ENCODE results near the gene MAST1.

Gene MAST1

GRCh38 chr19:12918253-12918652 lies 79.9 kb downstream of the MAST1 start:
- peaks cover 6 to 11% of the 10 kb centered on the region in 2 donors for H3K4me1 ChIP-seq (ENCODE audit: control insufficient read depth in 1 of 2, insufficient read depth in 2 of 2, low read length in 2 of 2)
- no peaks in the 10 kb centered on the region for H3K9me3 ChIP-seq (ENCODE audit: control insufficient read depth in 1 of 2, low read length in 2 of 2)
- no peaks in the 10 kb centered on the region for H3K27me3 ChIP-seq (ENCODE audit: low read depth, low read length)
- no peak overlapping the region for H3K4me3 ChIP-seq (ENCODE audit: low read depth in 1 of 2, low read length in 2 of 2)
- H3K27ac ChIP-seq (ENCODE audit: low read length) = no peak overlapping the region
- H3K36me3 ChIP-seq (ENCODE audit: control insufficient read depth in 1 of 2, insufficient read depth in 2 of 2, low read length in 2 of 2) = peaks cover 7 to 13% of the 10 kb centered on the region in 2 donors

GRCh38 chr19:12921047-12921446 lies 82.7 kb downstream of the MAST1 start:
- Histone ChIP-seq H3K4me3 (ENCODE audit: low read depth in 1 of 2, low read length in 2 of 2) (no peak overlapping the region), H3K9me3 (ENCODE audit: control insufficient read depth in 1 of 2, low read length in 2 of 2) (no peaks in the 10 kb centered on the region), H3K4me1 (ENCODE audit: control insufficient read depth in 1 of 2, insufficient read depth in 2 of 2, low read length in 2 of 2) (no peaks in the 10 kb centered on the region), H3K36me3 (ENCODE audit: control insufficient read depth in 1 of 2, insufficient read depth in 2 of 2, low read length in 2 of 2) (peaks cover 20 to 31% of the 10 kb centered on the region in 2 donors), H3K27ac (ENCODE audit: low read length) (no peak overlapping the region), H3K27me3 (ENCODE audit: low read depth, low read length) (no peaks in the 10 kb centered on the region)

- H3K4me1 ChIP-seq (ENCODE audit: control insufficient read depth in 1 of 2, insufficient read depth in 2 of 2, low read length in 2 of 2) = no peaks in the 10 kb centered on the region
Measured at GRCh38 chr19:12922959-12923358, 84.6 kb downstream of the MAST1 start.

More at GRCh38 chr19:12922959-12923358, 84.6 kb downstream of the MAST1 start:
- H3K36me3 ChIP-seq (ENCODE audit: control insufficient read depth in 1 of 2, insufficient read depth in 2 of 2, low read length in 2 of 2) = peaks cover 29 to 47% of the 10 kb centered on the region in 2 donors
- no peaks in the 10 kb centered on the region for H3K27me3 ChIP-seq (ENCODE audit: low read depth, low read length)
- H3K4me3 ChIP-seq (ENCODE audit: low read depth in 1 of 2, low read length in 2 of 2) = no peak overlapping the region
- no peaks in the 10 kb centered on the region for H3K9me3 ChIP-seq (ENCODE audit: control insufficient read depth in 1 of 2, low read length in 2 of 2)
- no peak overlapping the region for H3K27ac ChIP-seq (ENCODE audit: low read length)

Measured in muscle layer of duodenum (tissue), 2 donors.